H9 (cell line): Measurements from ENCODE around the gene CYBRD1. TPM values are rescaled to one million over a fixed set of nuclear protein-coding genes. Genes with fewer than 3 reads are reported as not detected.

ENCODE experiments used
- DNase-seq: peaks from one replicate; pipeline ENCODE4 v3.0.0-alpha.2; 2017
- H2AFZ ChIP-seq: one replicate; pipeline ENCODE4 v1.6.1; 2013; ENCODE audit warnings: mild to moderate bottlenecking, low read length, control low read depth, moderate library complexity
- H2AK5ac ChIP-seq: 2 replicates; pipeline ENCODE4 v1.6.1; 2013; ENCODE audit warnings: low read length, control low read depth, mixed read lengths; ENCODE audit not compliant: insufficient read length
- H2BK120ac ChIP-seq: one replicate; pipeline ENCODE4 v1.6.1; 2013; ENCODE audit warnings: low read depth, mild to moderate bottlenecking, low read length, control low read depth, inconsistent platforms; ENCODE audit not compliant: poor library complexity, severe bottlenecking
- H2BK12ac ChIP-seq: 2 replicates; pipeline ENCODE4 v1.6.1; 2013; ENCODE audit warnings: low read length, control low read depth, mixed read lengths, low read depth; ENCODE audit not compliant: insufficient read length
- H2BK15ac ChIP-seq: 2 replicates; pipeline ENCODE4 v1.6.1; 2013; ENCODE audit warnings: low read depth, low read length, control low read depth
- H2BK20ac ChIP-seq: one replicate; pipeline ENCODE4 v1.6.1; 2013; ENCODE audit warnings: low read depth, mild to moderate bottlenecking, low read length, control low read depth, inconsistent platforms; ENCODE audit not compliant: poor library complexity, severe bottlenecking
- H2BK5ac ChIP-seq: 2 replicates; pipeline ENCODE4 v1.6.1; 2013; ENCODE audit warnings: low read length, control low read depth, mixed read lengths; ENCODE audit not compliant: insufficient read length
- H3K14ac ChIP-seq: 2 replicates; pipeline ENCODE4 v1.6.1; 2013; ENCODE audit warnings: low read length, control low read depth; ENCODE audit not compliant: insufficient read depth
- H3K18ac ChIP-seq: 2 replicates; pipeline ENCODE4 v1.6.1; 2013; ENCODE audit warnings: low read depth, mild to moderate bottlenecking, mixed read lengths, low read length, control low read depth; ENCODE audit not compliant: insufficient read length
- H3K23ac ChIP-seq: 2 replicates; pipeline ENCODE4 v1.6.1; 2013; ENCODE audit warnings: low read length, control low read depth, mixed read lengths, low read depth; ENCODE audit not compliant: insufficient read length
- H3K23me2 ChIP-seq: 2 replicates; pipeline ENCODE4 v1.6.1; 2013; ENCODE audit warnings: low read depth, mild to moderate bottlenecking, mixed read lengths, low read length, control low read depth; ENCODE audit not compliant: insufficient read length, poor library complexity, severe bottlenecking
- H3K27ac ChIP-seq: 2 replicates; pipeline ENCODE4 v1.5.1; 2013; ENCODE audit warnings: low read length, control low read depth, mixed read lengths, low read depth; ENCODE audit not compliant: insufficient read length
- H3K27me3 ChIP-seq: 2 replicates; pipeline ENCODE4 v1.6.1; 2013; ENCODE audit warnings: low read length, control low read depth, inconsistent platforms; ENCODE audit not compliant: insufficient read depth
- H3K4ac ChIP-seq: 2 replicates; pipeline ENCODE4 v1.6.1; 2013; ENCODE audit warnings: low read depth, mild to moderate bottlenecking, control low read depth, inconsistent platforms, low read length, moderate library complexity
- H3K4me1 ChIP-seq: 2 replicates; pipeline ENCODE4 v1.6.1; 2013; ENCODE audit warnings: low read length, control low read depth, inconsistent platforms; ENCODE audit not compliant: insufficient read depth
- H3K4me2 ChIP-seq: 2 replicates; pipeline ENCODE4 v1.6.1; 2013; ENCODE audit warnings: low read length, control low read depth, mixed read lengths; ENCODE audit not compliant: insufficient read length, insufficient read depth
- H3K56ac ChIP-seq: 2 replicates; pipeline ENCODE4 v1.6.1; 2013; ENCODE audit warnings: low read depth, mild to moderate bottlenecking, mixed read lengths, low read length, control low read depth; ENCODE audit not compliant: insufficient read length
- H3K79me1 ChIP-seq: 2 replicates; pipeline ENCODE4 v1.6.1; 2013; ENCODE audit warnings: low read depth, mild to moderate bottlenecking, moderate library complexity, low read length, control low read depth, inconsistent platforms; ENCODE audit not compliant: insufficient read depth, poor library complexity, severe bottlenecking
- H3K79me2 ChIP-seq: 2 replicates; pipeline ENCODE4 v1.6.1; 2013; ENCODE audit warnings: low read length, control low read depth, inconsistent platforms; ENCODE audit not compliant: insufficient read depth
- H3K9ac ChIP-seq: 2 replicates; pipeline ENCODE4 v1.6.1; 2013; ENCODE audit warnings: low read length, control low read depth, mixed read lengths; ENCODE audit not compliant: insufficient read length; ENCODE audit errors: extremely low read depth
- H3K9me3 ChIP-seq: one replicate; pipeline ENCODE4 v1.6.1; 2013; ENCODE audit warnings: low read depth, low read length, inconsistent platforms; ENCODE audit not compliant: control insufficient read depth
- H3T11ph ChIP-seq: one replicate; pipeline ENCODE4 v1.6.1; 2013; ENCODE audit warnings: mild to moderate bottlenecking, low read length, control low read depth, inconsistent platforms
- H4K20me1 ChIP-seq: one replicate; pipeline ENCODE4 v1.6.1; 2013; ENCODE audit not compliant: control insufficient read depth, insufficient read length, insufficient read depth
- H4K5ac ChIP-seq: 2 replicates; pipeline ENCODE4 v1.6.1; 2013; ENCODE audit warnings: low read depth, mild to moderate bottlenecking, mixed read lengths, low read length, control low read depth; ENCODE audit not compliant: insufficient read length
- H4K8ac ChIP-seq: replicated peaks from 2 replicates; pipeline ENCODE4 v1.6.1; 2013; ENCODE audit warnings: low read length, control low read depth, mixed read lengths, low read depth; ENCODE audit not compliant: insufficient read length
- H4K91ac ChIP-seq: 2 replicates; pipeline ENCODE4 v1.6.1; 2013; ENCODE audit warnings: low read depth, mild to moderate bottlenecking, moderate library complexity, mixed read lengths, low read length, control low read depth; ENCODE audit not compliant: insufficient read length
- H3K27ac Mint-ChIP-seq, 3 experiments: 2 replicates in 2 of 3; 3 replicates in 1 of 3; pipeline ENCODE4 v1.8.0; 2020 to 2021; ENCODE audit warnings: mixed read lengths in 3 of 3, mild to moderate bottlenecking in 1 of 3, moderate library complexity in 1 of 3
- H3K27me3 Mint-ChIP-seq: 2 replicates; pipeline ENCODE4 v1.8.0; 2021; ENCODE audit warnings: low read depth, mild to moderate bottlenecking, moderate library complexity, mixed read lengths
- H3K36me3 Mint-ChIP-seq, 3 experiments: 2 replicates in 2 of 3; 3 replicates in 1 of 3; pipeline ENCODE4 v1.8.0; 2020 to 2021; ENCODE audit warnings: low read depth in 3 of 3, mixed read lengths in 3 of 3; ENCODE audit not compliant: insufficient read depth in 1 of 3
- H3K4me1 Mint-ChIP-seq, 2 experiments: 2 replicates each; pipeline ENCODE4 v1.8.0; 2020; ENCODE audit warnings: mixed read lengths in 2 of 2
- H3K4me3 Mint-ChIP-seq, 2 experiments: 2 replicates in 1 of 2; 3 replicates in 1 of 2; pipeline ENCODE4 v1.8.0; 2020 to 2021; ENCODE audit warnings: mild to moderate bottlenecking in 2 of 2, mixed read lengths in 2 of 2, moderate library complexity in 1 of 2
- H3K9me3 Mint-ChIP-seq, 2 experiments: 2 replicates in 1 of 2; 3 replicates in 1 of 2; pipeline ENCODE4 v1.8.0; 2020; ENCODE audit warnings: mild to moderate bottlenecking in 2 of 2, mixed read lengths in 2 of 2, moderate library complexity in 1 of 2
- WGBS: extraction: QIAGEN DNeasy Blood & Tissue Kit; methylation state at CpG from one replicate; pipeline ENCODE4 v1.1.7; 2013; ENCODE audit warnings: missing lambda C conversion rate, low lambda C conversion rate, mixed read lengths; ENCODE audit not compliant: insufficient read length; ENCODE audit errors: extremely low coverage; 5-methylcytosine and 5-hydroxymethylcytosine counted together
- total RNA-seq: library from RNA; stranded (reverse); gene quantifications from 2 replicates; pipeline ENCODE4 v1.2.1, GENCODE V29; 2021
- TF ChIP-seq, protein P1 (sequence below): fragments of 200-600 bp; sonication (generic); conservative IDR thresholded peaks from 3 replicates; pipeline ENCODE4 v1.8.0; 2021; ENCODE audit warnings: antibody characterized with exemption, mild to moderate bottlenecking

The CYBRD1 gene
- total RNA-seq, 1 experiment from 2014 or later, result 3.6 TPM

DNA sequence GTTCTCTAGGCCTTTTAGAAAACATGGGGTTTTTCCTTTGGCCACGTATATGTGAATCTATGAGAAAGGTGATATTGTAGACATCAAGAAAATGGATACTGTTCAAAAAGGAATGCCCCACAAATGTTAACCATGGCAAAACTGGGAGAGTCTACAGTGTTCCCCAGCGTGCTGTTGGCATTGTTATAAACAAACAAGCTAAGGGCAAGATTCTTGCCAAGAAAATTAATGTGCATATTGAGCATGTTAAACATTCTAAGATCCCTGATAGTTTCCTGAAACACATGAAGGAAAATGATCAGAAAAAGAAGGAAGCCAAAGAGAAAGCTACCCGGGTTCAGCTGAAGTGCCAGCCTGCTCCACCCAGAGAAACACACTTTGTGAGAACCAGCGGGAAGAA lies 64.9 kb downstream of the CYBRD1 start:
- Histone ChIP-seq H3K56ac (no peak overlapping the region), H3K9ac (no peak overlapping the region), H2BK20ac (no peak overlapping the region), H3K23ac (no peak overlapping the region), H3K4me2 (no peak overlapping the region), H2BK12ac (no peak overlapping the region), H3K79me2 (no peaks in the 10 kb centered on the region), H3K27me3 (no peaks in the 10 kb centered on the region), H4K20me1 (no peaks in the 10 kb centered on the region), H3K27ac (no peak overlapping the region), H3K23me2 (no peaks in the 10 kb centered on the region), H4K5ac (no peak overlapping the region), H2AFZ (no peak overlapping the region), H3K4me1 (no peaks in the 10 kb centered on the region), H3K4ac (no peak overlapping the region), H3T11ph (no peak overlapping the region), H4K91ac (no peak overlapping the region), H3K18ac (no peak overlapping the region), H2BK120ac (no peak overlapping the region), H3K79me1 (no peaks in the 10 kb centered on the region), H2AK5ac (no peak overlapping the region), H3K9me3 (no peaks in the 10 kb centered on the region), H2BK15ac (no peak overlapping the region), H2BK5ac (no peak overlapping the region), H3K14ac (no peak overlapping the region), H4K8ac (no peak overlapping the region)
- H3K27me3 Mint-ChIP-seq, result peaks cover 2% of the 10 kb centered on the region; the same call in 1 of the 2 replicates
- TF ChIP-seq, protein P1, sequence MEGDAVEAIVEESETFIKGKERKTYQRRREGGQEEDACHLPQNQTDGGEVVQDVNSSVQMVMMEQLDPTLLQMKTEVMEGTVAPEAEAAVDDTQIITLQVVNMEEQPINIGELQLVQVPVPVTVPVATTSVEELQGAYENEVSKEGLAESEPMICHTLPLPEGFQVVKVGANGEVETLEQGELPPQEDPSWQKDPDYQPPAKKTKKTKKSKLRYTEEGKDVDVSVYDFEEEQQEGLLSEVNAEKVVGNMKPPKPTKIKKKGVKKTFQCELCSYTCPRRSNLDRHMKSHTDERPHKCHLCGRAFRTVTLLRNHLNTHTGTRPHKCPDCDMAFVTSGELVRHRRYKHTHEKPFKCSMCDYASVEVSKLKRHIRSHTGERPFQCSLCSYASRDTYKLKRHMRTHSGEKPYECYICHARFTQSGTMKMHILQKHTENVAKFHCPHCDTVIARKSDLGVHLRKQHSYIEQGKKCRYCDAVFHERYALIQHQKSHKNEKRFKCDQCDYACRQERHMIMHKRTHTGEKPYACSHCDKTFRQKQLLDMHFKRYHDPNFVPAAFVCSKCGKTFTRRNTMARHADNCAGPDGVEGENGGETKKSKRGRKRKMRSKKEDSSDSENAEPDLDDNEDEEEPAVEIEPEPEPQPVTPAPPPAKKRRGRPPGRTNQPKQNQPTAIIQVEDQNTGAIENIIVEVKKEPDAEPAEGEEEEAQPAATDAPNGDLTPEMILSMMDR, result no peak
- no peak for DNase-seq
- no peak overlapping the region for H3K27ac Mint-ChIP-seq
- H3K9me3 Mint-ChIP-seq, result no peaks in the 10 kb centered on the region
- no peak overlapping the region for H3K4me3 Mint-ChIP-seq
- H3K36me3 Mint-ChIP-seq, result no peaks in the 10 kb centered on the region
- peaks cover 6 to 10% of the 10 kb centered on the region in 2 experiments for H3K4me1 Mint-ChIP-seq
- WGBS, result no CpG with 5 or more reads among the region's 4 CpGs
